GM12891 (cell line): ENCODE measurements around the gene NEURL1B.

ENCODE experiments used
- POLR2A ChIP-seq: IDR thresholded peaks from 2 replicates; pipeline ENCODE4 v1.6.1; 2011; ENCODE audit warnings: low read depth, low read length, control low read depth
- POLR2AphosphoS5 ChIP-seq: IDR thresholded peaks from 2 replicates; pipeline ENCODE4 v1.6.1; 2011; ENCODE audit warnings: low read depth, low read length, control low read depth

DNA sequence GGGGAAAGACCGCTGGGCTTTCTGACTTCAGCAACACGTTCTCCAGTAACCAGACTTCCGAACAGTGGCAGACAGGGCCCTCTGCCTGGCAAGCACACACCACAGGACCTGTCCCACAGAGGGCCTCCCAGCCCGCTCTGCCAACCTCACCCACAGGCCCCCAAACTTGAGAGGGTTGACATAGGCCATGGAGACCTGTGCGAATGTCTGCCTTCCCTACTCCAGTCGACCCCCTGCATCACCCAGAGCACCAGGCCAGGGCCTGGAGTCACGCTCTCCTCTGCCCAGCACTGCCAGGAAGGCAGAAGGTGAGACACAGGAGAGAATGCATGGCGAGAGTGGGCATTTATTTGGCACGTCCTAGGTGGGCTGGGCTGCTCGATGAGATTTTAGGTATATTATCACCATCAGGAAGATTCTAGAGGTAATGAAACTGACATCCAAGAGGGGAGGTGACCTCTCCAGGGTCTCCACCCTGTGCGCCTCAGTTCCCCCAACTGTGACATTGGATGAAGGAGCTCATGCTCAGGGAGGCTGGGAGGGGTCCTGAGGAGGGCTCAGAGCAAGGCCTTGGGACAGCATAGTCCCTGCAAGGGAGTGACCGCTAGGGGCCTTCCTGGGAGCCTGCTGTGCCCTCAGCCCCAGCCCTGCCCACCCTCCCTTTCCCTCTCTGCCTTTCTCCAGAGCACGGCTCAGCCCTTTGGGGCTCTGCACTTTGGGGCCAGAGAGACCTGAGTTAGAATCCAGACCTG, 75.0 kb downstream of the NEURL1B start:
- TF ChIP-seq POLR2A (no peak), POLR2AphosphoS5 (no peak)
